ENCODE data around the gene RGS3. TPM values are rescaled to one million over a fixed set of nuclear protein-coding genes. Genes with fewer than 3 reads are reported as not detected.
"Not testable (repeated sequence)": the region's sequence is repeated elsewhere in the genome, so short reads cannot be mapped to it uniquely, and the experiment has no call there.

Gene RGS3
- total RNA-seq, 1 experiment from 2014 or later, result 71.1 TPM

DNA sequence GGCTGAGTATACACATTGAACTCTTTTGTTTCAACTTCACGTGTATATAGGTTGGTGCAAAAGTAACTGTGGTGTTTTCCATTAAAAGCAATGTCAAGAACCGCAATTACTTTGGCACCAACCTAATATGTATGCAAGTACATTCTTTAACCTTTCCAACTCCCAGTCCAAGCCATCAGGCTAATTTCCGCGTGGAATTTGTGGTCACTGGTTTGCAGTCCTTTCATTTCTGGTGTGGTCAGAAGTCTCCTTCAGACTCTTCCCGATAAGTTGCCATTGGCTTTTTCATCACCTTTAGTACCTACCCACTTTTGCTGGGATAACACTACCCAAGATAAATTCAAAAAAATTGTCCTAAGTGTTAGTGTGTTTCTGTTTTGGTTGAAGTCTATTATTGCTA, 84.0 kb downstream of the RGS3 start:
- Mint-ChIP-seq H3K4me1 (ENCODE audit: low read depth, unreplicated experiment) (peaks cover 7% of the 10 kb centered on the region), H3K36me3 (ENCODE audit: insufficient read depth, unreplicated experiment) (peaks cover 53% of the 10 kb centered on the region), H3K9me3 (ENCODE audit: unreplicated experiment) (no peaks in the 10 kb centered on the region), H3K27me3 (ENCODE audit: insufficient read depth, unreplicated experiment) (no peaks in the 10 kb centered on the region), H3K4me3 (ENCODE audit: unreplicated experiment) (no peak overlapping the region), H3K27ac (ENCODE audit: unreplicated experiment) (peak overlapping the region; percentile 48)
- H3K4me1 ChIP-seq, result peaks cover 26% of the 10 kb centered on the region
- no peaks in the 10 kb centered on the region for H3K27me3 ChIP-seq (replicated peaks; ENCODE audit: control insufficient read depth, insufficient read depth, low read length)
- intact Hi-C loops (cut with micrococcal nuclease; ENCODE audit: unreplicated experiment), result no loop called here
- H3K4me3 ChIP-seq (ENCODE audit: low read depth, low read length), result no peak overlapping the region
- DNase-seq, result no peak
- no peaks in the 10 kb centered on the region for H3K9me3 ChIP-seq
- CTCF ChIA-PET, result no interaction called here
- POLR2A ChIA-PET, result no interaction called here
- TF ChIP-seq, protein P1, sequence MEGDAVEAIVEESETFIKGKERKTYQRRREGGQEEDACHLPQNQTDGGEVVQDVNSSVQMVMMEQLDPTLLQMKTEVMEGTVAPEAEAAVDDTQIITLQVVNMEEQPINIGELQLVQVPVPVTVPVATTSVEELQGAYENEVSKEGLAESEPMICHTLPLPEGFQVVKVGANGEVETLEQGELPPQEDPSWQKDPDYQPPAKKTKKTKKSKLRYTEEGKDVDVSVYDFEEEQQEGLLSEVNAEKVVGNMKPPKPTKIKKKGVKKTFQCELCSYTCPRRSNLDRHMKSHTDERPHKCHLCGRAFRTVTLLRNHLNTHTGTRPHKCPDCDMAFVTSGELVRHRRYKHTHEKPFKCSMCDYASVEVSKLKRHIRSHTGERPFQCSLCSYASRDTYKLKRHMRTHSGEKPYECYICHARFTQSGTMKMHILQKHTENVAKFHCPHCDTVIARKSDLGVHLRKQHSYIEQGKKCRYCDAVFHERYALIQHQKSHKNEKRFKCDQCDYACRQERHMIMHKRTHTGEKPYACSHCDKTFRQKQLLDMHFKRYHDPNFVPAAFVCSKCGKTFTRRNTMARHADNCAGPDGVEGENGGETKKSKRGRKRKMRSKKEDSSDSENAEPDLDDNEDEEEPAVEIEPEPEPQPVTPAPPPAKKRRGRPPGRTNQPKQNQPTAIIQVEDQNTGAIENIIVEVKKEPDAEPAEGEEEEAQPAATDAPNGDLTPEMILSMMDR (IDR thresholded peaks at IDR 0.05; ENCODE audit: insufficient read depth in 1 of 2, low read depth in 1 of 2, low read length in 1 of 2, severe bottlenecking in 1 of 2, unreplicated experiment in 1 of 2), result no peak
- H3K36me3 ChIP-seq (ENCODE audit: control insufficient read depth, insufficient read depth, low read length), result no peaks in the 10 kb centered on the region
- BruUV-seq (replicated peaks), result no TSS peak

DNA sequence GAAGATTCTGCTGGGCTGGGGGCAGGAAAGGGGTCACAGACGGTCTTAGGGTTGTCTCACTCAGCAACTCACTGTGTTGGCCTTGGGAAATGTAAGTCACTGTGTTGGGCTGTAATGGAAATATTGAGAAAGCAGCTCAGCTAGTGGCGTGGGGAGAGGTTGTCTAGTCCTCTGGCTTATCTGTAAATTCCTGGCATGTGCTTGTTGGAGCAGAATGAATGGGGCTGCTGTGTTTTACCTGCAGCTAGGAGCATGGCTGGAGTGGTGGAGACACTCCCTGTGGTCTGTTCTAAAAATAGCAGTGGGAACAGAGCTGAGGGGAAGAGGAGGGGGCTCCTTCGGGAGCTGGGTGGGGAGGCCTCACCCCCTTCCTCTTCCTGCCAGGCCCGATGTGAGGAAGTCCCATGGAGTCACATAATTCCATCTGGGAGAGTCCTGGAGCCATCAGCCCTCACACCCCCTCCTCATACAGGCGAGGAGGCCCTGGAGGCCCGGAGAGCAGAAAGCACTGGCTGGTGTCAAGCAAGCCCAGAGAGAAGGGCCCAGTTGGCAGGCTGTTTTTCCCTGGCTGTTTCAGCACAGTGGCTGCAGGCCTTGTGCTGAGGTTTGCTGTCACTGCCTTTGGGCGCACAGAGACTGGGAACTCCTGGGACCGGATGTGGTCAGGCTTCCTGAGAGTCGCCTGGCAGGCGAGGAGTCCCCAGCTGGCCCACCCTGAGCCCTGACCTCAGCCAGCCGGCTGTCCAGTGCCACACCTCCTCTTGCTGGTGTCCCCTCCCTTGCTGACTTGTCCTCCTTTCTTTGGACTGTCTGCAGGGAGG, 84.9 kb downstream of the RGS3 start:
- intact Hi-C loops (cut with micrococcal nuclease; ENCODE audit: unreplicated experiment), result no loop called here

DNA sequence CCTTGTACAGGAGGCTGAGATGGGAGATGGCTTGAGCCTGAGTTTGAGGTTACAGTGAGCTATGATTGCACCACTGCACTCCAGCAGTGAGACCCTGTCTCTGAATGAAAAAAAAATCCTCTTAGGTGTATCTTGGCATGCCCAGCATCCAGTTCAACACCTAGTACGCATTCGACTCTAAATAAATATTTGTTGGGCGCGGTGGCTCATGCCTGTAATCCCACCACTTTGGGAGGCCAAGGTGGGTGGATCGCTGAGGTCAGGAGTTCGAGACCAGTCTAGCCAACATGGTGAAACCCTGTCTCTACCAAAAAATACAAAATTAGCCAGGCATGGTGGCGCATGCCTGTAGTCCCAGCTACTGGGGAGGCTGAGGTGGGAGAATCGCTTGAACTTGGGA, 86.4 kb downstream of the RGS3 start:
- H3K9me3 ChIP-seq; BruUV-seq (replicated peaks); CTCF ChIA-PET; H3K27me3 Mint-ChIP-seq (ENCODE audit: insufficient read depth, unreplicated experiment); H3K27me3 ChIP-seq (replicated peaks; ENCODE audit: control insufficient read depth, insufficient read depth, low read length); POLR2A ChIA-PET; H3K36me3 ChIP-seq (ENCODE audit: control insufficient read depth, insufficient read depth, low read length); H3K9me3 Mint-ChIP-seq (ENCODE audit: unreplicated experiment); intact Hi-C loops (cut with micrococcal nuclease; ENCODE audit: unreplicated experiment); H3K4me3 Mint-ChIP-seq (ENCODE audit: unreplicated experiment); H3K4me3 ChIP-seq (ENCODE audit: low read depth, low read length); H3K27ac Mint-ChIP-seq (ENCODE audit: unreplicated experiment); H3K4me1 Mint-ChIP-seq (ENCODE audit: low read depth, unreplicated experiment): not testable (repeated sequence)
- peaks cover 26% of the 10 kb centered on the region for H3K4me1 ChIP-seq
- DNase-seq, result peak in 1 of 2 experiments; percentile 7
- peaks cover 33% of the 10 kb centered on the region for H3K36me3 Mint-ChIP-seq (ENCODE audit: insufficient read depth, unreplicated experiment)

More for the DNA sequence above, 84.9 kb downstream of the RGS3 start:
- ChIA-PET CTCF (interaction anchor here (0.6 to 0.9 kb wide), 2 partner anchors 43 to 327 kb away, joined by 3 to 4 read pairs; partner anchors contain the start of genes FKBP15 and SLC31A1), POLR2A (no interaction called here)
- peak overlapping the region; percentile 48 for H3K27ac Mint-ChIP-seq (ENCODE audit: unreplicated experiment)
- TF ChIP-seq, protein P1 (IDR thresholded peaks at IDR 0.05; ENCODE audit: insufficient read depth in 1 of 2, low read depth in 1 of 2, low read length in 1 of 2, severe bottlenecking in 1 of 2, unreplicated experiment in 1 of 2), result no peak
- H3K36me3 ChIP-seq (ENCODE audit: control insufficient read depth, insufficient read depth, low read length), result no peaks in the 10 kb centered on the region
- no peaks in the 10 kb centered on the region for H3K9me3 ChIP-seq
- H3K4me3 ChIP-seq (ENCODE audit: low read depth, low read length), result no peak overlapping the region
- peaks cover 26% of the 10 kb centered on the region for H3K4me1 ChIP-seq
- peaks cover 7% of the 10 kb centered on the region for H3K4me1 Mint-ChIP-seq (ENCODE audit: low read depth, unreplicated experiment)
- DNase-seq, result peak; percentile 45 to 56
- peaks cover 44% of the 10 kb centered on the region for H3K36me3 Mint-ChIP-seq (ENCODE audit: insufficient read depth, unreplicated experiment)
- H3K27me3 Mint-ChIP-seq (ENCODE audit: insufficient read depth, unreplicated experiment), result no peaks in the 10 kb centered on the region
- H3K4me3 Mint-ChIP-seq (ENCODE audit: unreplicated experiment), result no peak overlapping the region
- H3K9me3 Mint-ChIP-seq (ENCODE audit: unreplicated experiment), result no peaks in the 10 kb centered on the region
- H3K27me3 ChIP-seq (replicated peaks; ENCODE audit: control insufficient read depth, insufficient read depth, low read length), result no peaks in the 10 kb centered on the region
- no TSS peak for BruUV-seq (replicated peaks)
